Midbrain (tissue), 1 donor: ENCODE results near the gene WWC1.

Experiments used
- DNase-seq: peaks from one replicate; lab custom pipeline; 2025; lab: John Stamatoyannopoulos, UW

The WWC1 gene

GRCh38 chr5:168291342-168291963 is at the start of gene WWC1:
WWC1 (plus strand) TSS chr5:168291645; CDS start chr5:168292153, 508 bp downstream.
- peak; percentile 34 for DNase-seq

- no peak for DNase-seq
Observed at GRCh38 chr5:168244838-168245559, 46.4 kb upstream of the WWC1 start.

- DNase-seq: no peak
Observed at GRCh38 chr5:168249923-168250322, 41.5 kb upstream of the WWC1 start.

GRCh38 chr5:168251259-168251658 is 40.2 kb upstream of the WWC1 start:
- DNase-seq: no peak

GRCh38 chr5:168254013-168254693 is 37.3 kb upstream of the WWC1 start:
- DNase-seq: no peak

- no peak for DNase-seq
Observed at GRCh38 chr5:168260353-168261226, 30.9 kb upstream of the WWC1 start.

GRCh38 chr5:168261227-168261571 is 30.2 kb upstream of the WWC1 start:
- DNase-seq: no peak

GRCh38 chr5:168262042-168262743 is 29.3 kb upstream of the WWC1 start:
- no peak for DNase-seq

- DNase-seq: no peak
Observed at GRCh38 chr5:168263121-168263520, 28.3 kb upstream of the WWC1 start.

- DNase-seq: no peak
Observed at GRCh38 chr5:168266016-168266415, 25.4 kb upstream of the WWC1 start.

- peak; percentile 88 for DNase-seq
Observed at GRCh38 chr5:168268949-168269936, 22.2 kb upstream of the WWC1 start.

- no peak for DNase-seq
Observed at GRCh38 chr5:168269937-168270330, 21.5 kb upstream of the WWC1 start.

- DNase-seq: no peak
Observed at GRCh38 chr5:168270476-168270875, 21.0 kb upstream of the WWC1 start.

- no peak for DNase-seq
Observed at GRCh38 chr5:168273056-168273980, 18.1 kb upstream of the WWC1 start.

GRCh38 chr5:168274406-168274805 is 17.0 kb upstream of the WWC1 start:
- no peak for DNase-seq

- DNase-seq: no peak
Observed at GRCh38 chr5:168275940-168276339, 15.5 kb upstream of the WWC1 start.

- no peak for DNase-seq
Observed at GRCh38 chr5:168282120-168282519, 9.3 kb upstream of the WWC1 start.

- DNase-seq: no peak
Observed at GRCh38 chr5:168284809-168285208, 6.6 kb upstream of the WWC1 start.

GRCh38 chr5:168285696-168286095 is 5.7 kb upstream of the WWC1 start:
- no peak for DNase-seq
